Muscle layer of duodenum (tissue), 2 donors: ENCODE results near the gene ZBTB7A.
A peak's percentile ranks its signal among the peaks of the same experiment; 100 is the strongest.

ENCODE experiments used
- H3K27ac ChIP-seq: one replicate; pipeline ENCODE4 v1.7.0; 2013; ENCODE audit warnings: mild to moderate bottlenecking, low read length
- H3K27me3 ChIP-seq: one replicate; pipeline ENCODE4 v1.7.0; 2013; ENCODE audit warnings: low read depth, mild to moderate bottlenecking, control low read depth, low read length
- H3K36me3 ChIP-seq, 2 donors: one replicate each; pipeline ENCODE4 v1.7.0; 2013; ENCODE audit warnings: low read length in 2 of 2, control low read depth in 1 of 2, mild to moderate bottlenecking in 1 of 2; ENCODE audit not compliant: insufficient read depth in 2 of 2, control insufficient read depth in 1 of 2
- H3K4me1 ChIP-seq, 2 donors: one replicate each; pipeline ENCODE4 v1.7.0; 2013; ENCODE audit warnings: low read length in 2 of 2, mild to moderate bottlenecking in 2 of 2, control low read depth in 1 of 2, moderate library complexity in 1 of 2; ENCODE audit not compliant: insufficient read depth in 2 of 2, control insufficient read depth in 1 of 2
- H3K4me3 ChIP-seq, 2 donors: one replicate each; pipeline ENCODE4 v1.7.0; 2013; ENCODE audit warnings: low read length in 2 of 2, low read depth in 1 of 2, mild to moderate bottlenecking in 1 of 2
- H3K9me3 ChIP-seq, 2 donors: one replicate each; pipeline ENCODE4 v1.7.0; 2013; ENCODE audit warnings: low read length in 2 of 2, control low read depth in 1 of 2, mild to moderate bottlenecking in 1 of 2; ENCODE audit not compliant: control insufficient read depth in 1 of 2
- donor health status: healthy.

The ZBTB7A gene

DNA sequence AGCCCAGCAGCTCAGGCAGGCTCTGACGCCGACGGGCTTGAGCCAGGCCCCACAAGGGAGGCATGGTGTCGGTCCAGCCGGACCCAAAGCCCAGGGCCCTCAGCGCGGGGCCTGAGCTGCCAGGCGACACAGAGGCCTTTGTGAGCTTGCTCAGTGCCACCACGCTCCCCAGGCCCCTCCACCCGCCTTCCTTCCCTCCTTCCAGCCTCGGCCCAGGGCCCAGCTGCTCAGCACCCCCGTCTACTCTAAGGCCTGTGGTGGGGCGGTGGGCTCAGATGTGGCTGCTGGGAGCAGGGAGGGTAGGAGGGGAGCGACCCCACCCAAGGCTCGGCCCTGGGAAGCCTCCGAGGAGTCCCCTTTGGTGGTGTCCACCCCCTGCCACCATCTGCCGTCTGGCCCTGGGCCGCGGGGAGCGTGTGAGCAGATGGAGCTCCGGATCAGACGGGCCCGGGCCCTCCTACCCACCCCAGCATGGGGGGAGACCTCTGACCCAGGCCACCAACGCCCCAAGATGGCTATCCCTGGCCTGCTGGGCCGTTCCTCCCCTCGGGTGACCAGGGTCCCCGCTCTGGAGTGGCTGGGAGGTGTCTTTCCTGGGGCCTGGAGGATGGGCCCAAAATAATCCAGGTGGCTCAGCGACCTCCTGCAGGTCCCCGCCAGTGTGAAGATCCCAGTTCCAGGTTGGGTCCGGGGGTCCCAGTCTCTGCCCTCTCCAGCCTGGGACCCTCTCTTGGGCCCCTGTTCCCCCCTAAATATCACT, 7.8 kb downstream of the ZBTB7A start:
- H3K36me3 ChIP-seq: peaks cover under 1 to 21% of the 10 kb centered on the region in 2 donors
- peak overlapping the region; percentile 90 for H3K27ac ChIP-seq
- no peaks in the 10 kb centered on the region for H3K9me3 ChIP-seq
- H3K4me1 ChIP-seq: peaks cover 20 to 65% of the 10 kb centered on the region in 2 donors
- peak overlapping the region; percentile 21 to 58 for H3K4me3 ChIP-seq
- no peaks in the 10 kb centered on the region for H3K27me3 ChIP-seq

DNA sequence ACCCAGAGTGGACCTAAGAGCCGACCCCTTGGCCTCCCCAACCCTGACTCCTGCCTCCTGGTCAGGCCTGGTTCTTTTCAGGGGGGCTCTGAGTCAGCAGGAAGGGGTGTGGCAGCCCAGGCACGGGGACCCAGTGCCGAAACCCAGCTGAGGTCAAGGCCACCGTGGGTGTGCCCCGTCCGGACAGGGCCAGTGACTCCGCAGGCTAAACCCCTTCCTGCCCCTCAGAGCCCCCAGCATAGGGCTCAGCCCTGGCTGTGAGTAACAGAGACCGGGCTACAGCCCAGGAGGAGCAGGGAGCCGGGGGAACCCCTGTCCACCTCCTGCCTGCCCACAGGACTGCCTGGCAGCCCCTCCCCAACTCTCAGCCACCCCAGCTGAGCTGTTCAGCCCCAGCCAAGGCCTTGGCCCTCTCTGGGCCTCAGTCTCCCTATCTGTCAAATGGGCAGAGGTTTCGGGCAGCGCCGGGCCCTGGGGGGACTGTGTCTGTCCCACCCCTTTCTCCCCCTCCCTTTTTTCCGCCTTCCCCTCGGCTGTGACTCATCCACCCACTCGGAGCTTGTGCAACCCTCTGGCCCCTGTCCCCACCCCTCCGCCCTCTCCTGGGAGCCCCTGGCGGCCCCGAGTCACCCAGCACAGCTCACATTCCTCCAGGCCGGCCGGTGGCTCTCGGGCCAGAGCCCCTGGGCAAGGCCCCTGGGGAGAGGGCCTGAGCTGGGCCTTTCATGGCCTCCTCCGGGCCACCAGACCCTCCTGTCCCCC, 8.6 kb downstream of the ZBTB7A start:
- Histone ChIP-seq H3K36me3 (peaks cover 8 to 28% of the 10 kb centered on the region in 2 donors), H3K4me3 (peak overlapping the region; percentile 21 to 58), H3K27ac (peak overlapping the region; percentile 90), H3K9me3 (no peaks in the 10 kb centered on the region), H3K27me3 (no peaks in the 10 kb centered on the region), H3K4me1 (peaks cover 24 to 66% of the 10 kb centered on the region in 2 donors)

DNA sequence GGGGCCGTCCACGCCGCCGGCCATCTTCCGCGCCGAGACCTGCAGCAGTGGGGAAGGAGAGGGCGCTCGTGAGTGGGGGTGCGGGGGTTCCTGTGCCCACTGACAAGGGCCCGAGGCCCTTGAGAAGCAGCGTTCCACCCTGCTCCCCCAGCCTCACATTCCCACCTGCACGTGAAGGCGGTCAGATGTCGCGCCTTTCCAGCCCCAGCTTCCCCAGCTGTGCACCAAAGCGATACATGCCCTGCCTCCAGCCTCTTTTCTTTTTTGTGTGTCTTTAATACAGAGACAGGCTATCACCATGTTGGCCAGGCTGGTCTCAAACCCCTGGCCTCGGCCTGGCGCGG, 11.5 kb downstream of the ZBTB7A start:
- no peak overlapping the region for H3K4me3 ChIP-seq
- H3K27ac ChIP-seq: no peak overlapping the region
- H3K27me3 ChIP-seq: no peaks in the 10 kb centered on the region
- H3K4me1 ChIP-seq: peaks cover 15 to 50% of the 10 kb centered on the region in 2 donors
- peaks cover 16 to 48% of the 10 kb centered on the region in 2 donors for H3K36me3 ChIP-seq
- no peaks in the 10 kb centered on the region for H3K9me3 ChIP-seq

DNA sequence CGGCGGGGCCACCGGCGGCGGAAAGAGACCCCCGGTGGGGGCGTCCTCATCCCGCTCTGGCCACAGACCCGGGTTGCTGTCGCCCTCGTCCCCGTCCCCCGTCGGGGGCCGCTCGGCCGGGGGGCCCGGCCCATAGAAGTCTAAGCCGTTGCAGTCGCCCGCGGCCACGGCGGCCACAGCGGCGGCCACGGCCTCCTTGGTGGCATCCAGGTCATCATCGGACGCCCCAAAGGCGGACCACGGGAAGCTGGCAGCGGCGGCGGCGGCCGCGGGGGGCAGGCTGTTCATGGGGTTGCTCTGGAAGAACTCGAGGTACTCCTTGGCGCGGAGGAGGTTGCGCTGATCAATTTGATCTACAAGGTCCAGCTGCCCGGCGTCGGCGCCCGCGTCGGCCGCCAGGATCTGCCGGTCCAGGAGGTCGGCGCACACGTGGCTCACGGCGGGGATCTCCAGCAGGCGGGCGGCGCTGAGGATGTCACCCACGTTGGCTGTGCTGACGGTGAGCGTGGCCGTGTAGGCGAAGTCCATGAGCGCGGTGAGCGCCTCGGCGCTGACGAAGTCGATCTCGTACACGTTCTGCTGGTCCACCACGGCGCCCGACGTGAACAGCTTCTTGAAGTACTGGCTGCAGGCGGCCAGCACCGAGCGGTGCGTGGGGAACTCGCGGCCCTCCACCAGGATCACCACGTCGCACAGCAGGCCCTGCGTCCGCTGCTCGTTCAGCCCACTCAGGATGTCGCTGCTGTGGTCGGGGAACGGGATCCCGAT, 12.1 kb downstream of the ZBTB7A start:
- Histone ChIP-seq H3K27me3 (no peaks in the 10 kb centered on the region), H3K27ac (no peak overlapping the region), H3K36me3 (peaks cover 16 to 48% of the 10 kb centered on the region in 2 donors), H3K4me3 (no peak overlapping the region), H3K4me1 (peaks cover 15 to 45% of the 10 kb centered on the region in 2 donors), H3K9me3 (no peaks in the 10 kb centered on the region)

DNA sequence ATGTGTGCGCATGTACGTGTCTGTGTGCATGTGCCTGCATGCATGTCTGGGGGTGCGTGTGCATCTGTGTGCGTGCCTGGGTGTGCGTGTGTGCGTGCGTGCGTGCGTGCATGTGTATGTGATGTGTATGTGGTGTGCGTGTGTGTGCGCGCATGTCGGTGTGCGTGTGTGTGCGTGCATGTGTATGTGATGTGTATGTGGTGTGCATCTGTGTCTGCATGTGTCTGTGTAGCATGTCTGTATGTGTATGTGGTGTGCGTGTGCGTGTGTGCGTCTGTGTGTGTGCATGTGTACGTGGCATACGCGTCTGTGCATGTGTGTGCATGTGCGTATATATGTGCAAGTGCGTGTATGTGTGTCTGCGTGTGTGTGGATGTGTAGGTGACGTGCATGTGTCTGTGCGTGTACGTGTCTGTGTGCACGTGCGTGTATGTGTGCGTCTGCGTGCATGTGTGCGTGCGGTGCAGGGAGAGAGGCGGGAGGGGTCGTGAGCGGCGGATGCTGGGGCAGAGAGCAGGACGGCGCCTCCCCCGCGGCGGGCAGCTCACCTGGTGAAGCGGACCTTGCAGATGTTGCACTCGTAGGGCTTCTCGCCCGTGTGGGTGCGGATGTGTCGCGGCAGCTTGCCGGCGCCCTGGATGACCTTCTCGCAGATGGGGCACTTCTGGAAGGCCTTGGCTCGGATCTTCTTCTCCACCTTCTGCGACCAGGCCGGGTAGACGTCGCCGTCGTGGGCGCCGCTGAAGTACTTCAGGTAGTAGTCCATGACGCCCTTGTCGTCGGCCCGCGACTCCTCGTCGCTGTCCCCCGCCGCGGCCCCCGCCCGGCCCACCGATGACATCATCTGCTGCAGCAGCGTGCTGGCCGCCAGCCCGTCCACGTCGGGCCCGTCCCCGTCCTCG, 13.0 kb downstream of the ZBTB7A start:
- Histone ChIP-seq H3K36me3 (peaks cover 20 to 44% of the 10 kb centered on the region in 2 donors), H3K9me3 (no peaks in the 10 kb centered on the region), H3K27ac (no peak overlapping the region), H3K4me3 (no peak overlapping the region), H3K4me1 (peaks cover 9 to 35% of the 10 kb centered on the region in 2 donors), H3K27me3 (no peaks in the 10 kb centered on the region)

DNA sequence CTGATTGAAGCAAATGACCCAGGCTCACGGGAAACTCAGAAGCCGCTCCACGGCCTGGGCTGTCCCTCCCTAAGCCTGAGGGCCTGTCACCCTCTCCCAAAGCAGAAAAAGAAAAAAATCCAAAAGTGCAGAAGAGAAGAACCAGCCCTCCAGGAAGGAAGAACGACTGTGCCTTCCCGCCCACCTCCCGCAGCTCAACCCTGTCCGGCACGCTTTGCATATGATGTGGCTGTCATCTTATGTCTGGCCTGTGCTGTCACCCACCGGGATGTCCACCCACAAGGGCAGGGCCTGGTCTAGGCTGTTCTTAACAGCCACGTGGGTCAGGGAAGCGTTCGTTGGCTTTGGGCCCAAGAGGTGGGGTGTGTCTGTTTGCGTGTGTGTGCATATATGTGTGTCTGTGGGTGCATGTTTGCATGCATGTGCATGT, 13.7 kb downstream of the ZBTB7A start:
- Histone ChIP-seq H3K9me3 (no peaks in the 10 kb centered on the region), H3K36me3 (peaks cover 20 to 47% of the 10 kb centered on the region in 2 donors), H3K4me1 (peaks cover 8 to 29% of the 10 kb centered on the region in 2 donors), H3K4me3 (peak overlapping the region in 1 of 2 donors; percentile 13), H3K27me3 (no peaks in the 10 kb centered on the region), H3K27ac (peak overlapping the region; percentile 75)

DNA sequence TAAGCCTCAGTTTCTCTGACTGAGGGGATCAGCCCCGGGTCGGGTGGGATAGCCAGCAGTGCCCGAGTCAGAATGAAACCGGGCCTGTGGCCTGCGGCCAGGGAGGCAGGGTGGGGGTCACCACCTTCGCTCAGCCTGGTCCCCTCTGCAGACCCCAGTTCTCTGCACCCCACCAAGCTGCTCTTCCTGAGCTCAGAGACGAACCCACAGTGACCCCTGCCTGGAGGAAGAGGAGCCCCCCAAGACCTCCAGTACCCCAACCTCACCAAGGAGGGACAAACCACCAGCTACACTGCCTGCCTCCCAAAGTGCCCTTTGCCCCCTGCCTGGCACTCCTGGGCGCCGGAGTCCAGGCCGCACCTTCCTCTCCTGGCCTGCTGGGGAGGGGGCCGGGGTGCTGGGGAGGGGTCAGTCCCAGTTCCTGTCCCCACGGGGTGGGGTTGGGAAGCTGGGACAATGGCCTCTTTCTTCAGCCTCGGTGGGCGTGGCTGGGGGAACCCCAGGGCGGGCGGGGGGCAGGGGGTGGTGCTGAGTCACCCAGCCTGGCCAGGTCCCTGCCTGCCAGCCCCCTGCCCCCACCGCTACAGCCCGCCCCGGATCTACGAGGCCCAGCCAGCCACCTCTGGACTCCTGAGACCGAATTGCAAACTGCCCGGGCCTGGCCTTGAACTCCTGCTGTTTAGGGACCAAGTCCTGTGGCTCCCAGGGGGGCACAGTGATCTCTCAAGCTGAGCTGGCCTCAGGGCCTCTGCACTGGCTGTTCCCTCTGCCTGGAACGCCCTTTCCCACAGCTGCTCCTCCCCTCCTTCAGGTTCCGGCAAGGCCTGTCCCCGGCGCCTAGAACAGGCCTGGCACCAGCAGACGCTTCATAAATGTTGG, 14.3 kb downstream of the ZBTB7A start:
- H3K4me1 ChIP-seq: peaks cover 8 to 25% of the 10 kb centered on the region in 2 donors
- H3K27me3 ChIP-seq: no peaks in the 10 kb centered on the region
- peaks cover 20 to 52% of the 10 kb centered on the region in 2 donors for H3K36me3 ChIP-seq
- peak overlapping the region; percentile 82 for H3K27ac ChIP-seq
- H3K9me3 ChIP-seq: no peaks in the 10 kb centered on the region
- H3K4me3 ChIP-seq: peak overlapping the region in 1 of 2 donors; percentile 13

DNA sequence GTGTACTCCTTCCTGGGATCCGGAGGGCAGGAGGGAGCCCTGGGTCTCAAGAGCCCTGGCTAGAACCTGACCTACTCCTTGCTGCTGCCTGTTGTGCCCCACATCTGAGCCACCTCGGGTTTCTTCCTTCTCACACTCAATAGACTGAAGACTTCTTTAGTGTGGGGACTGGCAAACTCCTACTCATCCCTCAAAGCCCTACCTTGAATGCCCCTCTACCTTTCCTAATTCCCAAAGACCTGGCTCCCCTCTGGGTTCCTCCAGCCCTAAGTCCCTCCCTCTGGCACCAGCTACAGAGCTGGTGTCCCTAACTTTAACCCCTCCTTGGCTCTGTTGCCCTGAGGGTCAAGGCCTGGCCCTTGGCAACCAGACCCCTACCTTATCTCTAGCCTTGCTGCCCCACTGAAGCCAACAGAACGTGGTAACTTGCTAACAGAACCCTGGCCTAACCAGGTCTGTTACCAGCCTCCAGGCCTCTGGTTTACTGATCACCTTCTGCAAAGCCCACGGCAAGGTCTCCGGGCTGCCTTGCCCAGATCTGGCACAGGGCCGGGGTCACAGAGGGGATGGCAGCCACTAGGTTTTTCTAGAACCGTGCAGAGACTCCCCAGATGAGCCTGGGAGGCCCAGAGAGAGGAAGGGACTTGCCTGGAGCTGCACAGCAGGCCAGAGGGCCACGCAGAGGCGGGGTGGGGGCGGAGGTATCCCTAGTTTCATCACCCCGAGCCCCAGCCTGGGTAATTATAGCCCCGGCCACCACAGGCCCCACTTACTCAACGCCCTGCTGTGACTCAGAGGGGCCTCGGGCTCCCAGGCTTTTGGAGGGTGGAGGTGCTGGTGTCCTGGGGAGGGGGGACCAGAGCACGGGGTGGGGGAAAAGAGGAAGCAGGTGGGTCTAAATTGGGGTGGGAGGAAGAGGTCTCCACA, 15.3 kb downstream of the ZBTB7A start:
- no peaks in the 10 kb centered on the region for H3K9me3 ChIP-seq
- peak overlapping the region; percentile 82 for H3K27ac ChIP-seq
- no peak overlapping the region for H3K4me3 ChIP-seq
- H3K4me1 ChIP-seq: peaks cover 8 to 25% of the 10 kb centered on the region in 2 donors
- H3K27me3 ChIP-seq: no peaks in the 10 kb centered on the region
- H3K36me3 ChIP-seq: peaks cover 20 to 52% of the 10 kb centered on the region in 2 donors

DNA sequence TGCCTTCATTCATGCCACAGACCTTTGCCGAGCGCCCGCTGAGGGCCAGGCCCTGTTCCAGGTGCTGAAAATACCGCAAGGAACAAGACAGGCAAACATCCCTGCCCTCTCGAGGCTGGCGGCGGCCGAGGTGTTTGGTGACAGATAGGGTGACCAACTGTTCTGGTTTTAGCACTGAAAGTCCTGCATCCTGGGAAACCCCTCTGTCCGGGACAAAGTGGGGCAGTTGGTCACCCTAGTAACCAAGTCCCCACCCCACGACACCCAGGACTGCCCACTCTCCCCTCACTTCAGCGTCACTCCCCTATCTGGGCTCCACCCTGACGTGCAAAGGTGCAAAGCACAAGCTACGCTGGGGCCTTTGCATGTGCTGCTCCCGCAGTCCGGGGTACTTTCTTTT, 17.3 kb downstream of the ZBTB7A start:
- peaks cover 8 to 21% of the 10 kb centered on the region in 2 donors for H3K4me1 ChIP-seq
- no peaks in the 10 kb centered on the region for H3K27me3 ChIP-seq
- no peaks in the 10 kb centered on the region for H3K9me3 ChIP-seq
- no peak overlapping the region for H3K27ac ChIP-seq
- H3K36me3 ChIP-seq: peaks cover 20 to 56% of the 10 kb centered on the region in 2 donors
- no peak overlapping the region for H3K4me3 ChIP-seq
